Body of pancreas (tissue), 4 donors: ENCODE data around the gene UMODL1.

Source experiments
- POLR2A ChIP-seq, 3 donors: fragments of 450-650 bp; IDR thresholded peaks; one replicate each; pipeline ENCODE4 v1.6.1; 2016; ENCODE audit warnings: antibody characterized with exemption in 3 of 3, mild to moderate bottlenecking in 2 of 3
- TF ChIP-seq, protein P1 (sequence below), 7 experiments: fragments of 450-650 bp in 4 of 7; fragments of 200-600 bp in 3 of 7; sonication (generic) in 3 of 7; IDR thresholded peaks; one replicate each; pipeline ENCODE4 v1.5.1; 2016 to 2019; ENCODE audit warnings: antibody characterized with exemption in 7 of 7

DNA sequence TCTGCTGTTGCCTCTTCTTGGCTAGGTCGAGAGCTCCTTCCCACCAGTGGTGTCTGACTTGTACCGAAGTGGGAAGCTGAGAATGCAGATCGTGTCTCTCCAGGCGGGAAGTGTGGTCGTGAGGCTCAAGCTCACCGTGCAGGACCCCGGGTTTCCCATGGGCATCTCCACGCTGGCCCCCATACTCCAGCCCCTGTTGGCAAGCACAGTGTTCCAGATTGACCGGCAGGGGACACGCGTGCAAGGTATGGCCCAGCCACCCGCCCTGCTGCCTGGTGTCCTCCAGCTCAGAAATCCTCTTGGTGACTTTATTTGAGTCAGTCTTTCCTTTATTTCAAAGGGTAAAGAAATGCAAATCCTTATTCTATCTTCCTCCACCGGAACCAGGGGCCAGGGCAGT, 32.7 kb downstream of the UMODL1 start:
- no peak for TF ChIP-seq POLR2A (IDR thresholded peaks at IDR 0.05)
- TF ChIP-seq, protein P1, sequence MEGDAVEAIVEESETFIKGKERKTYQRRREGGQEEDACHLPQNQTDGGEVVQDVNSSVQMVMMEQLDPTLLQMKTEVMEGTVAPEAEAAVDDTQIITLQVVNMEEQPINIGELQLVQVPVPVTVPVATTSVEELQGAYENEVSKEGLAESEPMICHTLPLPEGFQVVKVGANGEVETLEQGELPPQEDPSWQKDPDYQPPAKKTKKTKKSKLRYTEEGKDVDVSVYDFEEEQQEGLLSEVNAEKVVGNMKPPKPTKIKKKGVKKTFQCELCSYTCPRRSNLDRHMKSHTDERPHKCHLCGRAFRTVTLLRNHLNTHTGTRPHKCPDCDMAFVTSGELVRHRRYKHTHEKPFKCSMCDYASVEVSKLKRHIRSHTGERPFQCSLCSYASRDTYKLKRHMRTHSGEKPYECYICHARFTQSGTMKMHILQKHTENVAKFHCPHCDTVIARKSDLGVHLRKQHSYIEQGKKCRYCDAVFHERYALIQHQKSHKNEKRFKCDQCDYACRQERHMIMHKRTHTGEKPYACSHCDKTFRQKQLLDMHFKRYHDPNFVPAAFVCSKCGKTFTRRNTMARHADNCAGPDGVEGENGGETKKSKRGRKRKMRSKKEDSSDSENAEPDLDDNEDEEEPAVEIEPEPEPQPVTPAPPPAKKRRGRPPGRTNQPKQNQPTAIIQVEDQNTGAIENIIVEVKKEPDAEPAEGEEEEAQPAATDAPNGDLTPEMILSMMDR (IDR thresholded peaks at IDR 0.05), result no peak
